ENCODE measurements around the gene CBARP.
"Not testable (repeated sequence)": the region's sequence is repeated elsewhere in the genome, so short reads cannot be mapped to it uniquely, and the experiment has no call there.

The CBARP gene

DNA sequence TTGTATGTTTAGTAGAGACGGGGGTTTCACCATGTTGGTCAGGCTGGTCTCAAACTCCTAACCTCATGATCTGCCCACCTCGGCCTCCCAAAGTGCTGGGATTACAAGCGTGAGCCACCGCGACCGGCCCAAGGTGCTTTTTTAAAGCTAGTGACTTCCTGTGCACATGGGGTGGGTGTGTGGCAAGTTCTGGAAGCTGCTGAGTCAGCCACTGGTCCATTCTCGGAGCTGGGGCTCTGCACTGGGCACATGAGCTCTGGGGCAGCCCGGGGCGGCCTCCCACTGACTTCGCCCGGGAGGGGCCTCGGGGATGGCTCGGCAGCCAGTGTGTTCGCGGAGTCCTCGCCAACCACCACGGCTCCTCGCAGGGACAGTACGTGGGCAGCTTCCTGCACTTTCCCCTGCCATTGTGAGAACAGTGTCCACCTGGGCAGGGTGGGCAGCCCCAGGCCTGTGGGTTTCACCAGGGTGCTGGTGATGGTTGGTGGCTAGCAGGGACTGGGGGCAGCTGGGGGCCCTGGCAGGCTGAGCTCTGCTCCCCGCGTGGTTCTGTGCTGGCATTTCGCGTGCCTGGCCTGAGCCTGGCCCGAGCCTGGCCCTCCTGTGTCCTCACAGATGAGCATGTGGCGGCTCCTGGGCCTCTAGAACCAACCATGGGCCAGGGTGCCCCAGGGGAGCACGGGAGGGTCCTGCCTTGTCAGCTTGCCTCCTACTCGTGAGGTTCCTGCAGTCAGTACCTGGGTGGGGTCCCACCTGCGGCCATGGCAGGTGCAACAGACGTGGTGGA lies 12.2 kb downstream of the CBARP start:
- no peak for DNase-seq

DNA sequence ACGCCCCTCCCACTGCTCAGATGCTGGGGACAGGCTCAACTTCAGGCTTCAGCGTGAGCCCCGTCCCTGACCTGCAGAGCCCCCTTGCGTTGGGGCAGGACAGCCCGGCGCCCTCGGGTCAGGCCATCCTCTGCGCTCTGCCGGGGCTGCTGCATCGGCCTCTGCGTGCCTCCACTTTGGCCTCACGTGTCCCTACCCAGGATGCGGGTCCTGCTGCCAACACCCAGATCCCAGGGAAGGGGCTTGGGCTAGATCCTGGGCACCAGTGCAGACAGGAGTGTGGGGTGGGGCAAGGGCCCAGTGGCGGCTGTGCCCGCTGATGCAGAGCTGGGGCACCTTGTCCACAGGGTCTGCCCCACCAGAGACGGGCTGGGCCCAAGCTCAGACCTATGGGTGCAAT lies 13.0 kb downstream of the CBARP start:
- DNase-seq, result no peak

- DNase-seq, result no peak
Measured at GRCh38 chr19:1224047-1224825, 13.6 kb downstream of the CBARP start.

- peak in 1 of 2 experiments; percentile 61 for DNase-seq
Measured at GRCh38 chr19:1223018-1223855, 14.6 kb downstream of the CBARP start.

DNA sequence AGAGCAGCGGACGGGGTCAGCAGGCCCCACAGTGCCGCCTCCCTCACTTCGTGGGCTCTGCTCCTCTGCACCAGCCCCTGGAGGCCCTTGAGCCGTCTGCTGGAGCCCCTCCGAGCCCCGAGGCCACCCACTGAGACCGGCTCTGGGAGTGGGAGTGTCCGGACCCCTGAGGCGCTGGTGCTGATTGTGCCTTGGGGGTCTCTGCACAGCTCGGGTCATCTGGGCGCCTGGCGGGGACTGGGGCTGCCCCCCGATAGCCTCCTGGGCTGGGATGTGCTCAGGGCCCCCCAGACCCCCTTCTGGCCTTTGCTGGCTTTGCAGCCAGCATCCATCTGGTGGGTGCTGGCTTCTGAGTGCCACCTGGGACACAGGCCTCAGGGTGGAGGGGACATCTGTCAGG lies 15.4 kb downstream of the CBARP start:
- DNase-seq, result no peak

GRCh38 chr19:1221904-1222255 lies 15.9 kb downstream of the CBARP start:
- DNase-seq, result no peak

DNA sequence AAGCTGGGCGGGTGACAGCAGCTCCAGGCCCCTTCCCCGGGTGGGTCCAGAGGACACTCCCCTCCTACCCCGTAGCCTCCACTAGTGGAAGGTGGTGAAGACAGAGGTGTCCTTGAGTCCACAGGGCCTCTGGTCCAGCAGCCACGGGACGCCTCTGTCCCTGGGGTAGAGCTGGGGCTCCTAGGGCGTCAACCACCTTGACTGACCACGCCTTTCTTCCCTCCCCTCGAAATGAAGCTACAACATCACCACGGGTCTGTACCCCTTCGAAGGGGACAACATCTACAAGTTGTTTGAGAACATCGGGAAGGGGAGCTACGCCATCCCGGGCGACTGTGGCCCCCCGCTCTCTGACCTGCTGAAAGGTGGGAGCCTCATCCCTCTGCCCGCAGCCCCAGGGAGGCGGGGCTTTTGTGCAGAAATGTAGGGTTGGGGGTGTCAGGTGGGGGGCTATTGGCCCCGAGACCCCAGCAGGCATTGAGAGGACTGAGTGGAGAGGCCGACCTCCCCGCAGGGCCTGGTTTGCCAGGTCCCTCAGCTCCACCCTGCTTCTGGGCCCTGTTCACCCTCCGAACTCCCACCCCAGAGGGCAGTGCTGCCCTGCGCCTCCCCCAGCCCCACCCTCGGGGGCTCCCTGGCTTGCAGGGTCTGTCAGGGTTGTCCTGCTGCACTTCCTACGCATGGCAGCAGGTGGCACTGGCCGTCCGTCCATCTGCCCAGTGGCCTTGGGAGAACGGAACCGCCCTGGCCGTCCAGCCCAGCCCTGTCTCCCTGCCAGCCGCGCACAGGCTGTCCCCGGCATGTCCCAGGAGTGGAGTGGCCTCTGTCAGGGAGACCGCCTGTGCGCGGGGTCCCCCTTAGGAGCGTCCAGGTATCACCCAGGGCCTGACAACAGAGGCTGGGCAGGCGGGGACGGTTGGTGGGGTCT lies 16.6 kb downstream of the CBARP start:
- no peak for DNase-seq

GRCh38 chr19:1220477-1220930 lies 17.3 kb downstream of the CBARP start:
- no peak for DNase-seq

DNA sequence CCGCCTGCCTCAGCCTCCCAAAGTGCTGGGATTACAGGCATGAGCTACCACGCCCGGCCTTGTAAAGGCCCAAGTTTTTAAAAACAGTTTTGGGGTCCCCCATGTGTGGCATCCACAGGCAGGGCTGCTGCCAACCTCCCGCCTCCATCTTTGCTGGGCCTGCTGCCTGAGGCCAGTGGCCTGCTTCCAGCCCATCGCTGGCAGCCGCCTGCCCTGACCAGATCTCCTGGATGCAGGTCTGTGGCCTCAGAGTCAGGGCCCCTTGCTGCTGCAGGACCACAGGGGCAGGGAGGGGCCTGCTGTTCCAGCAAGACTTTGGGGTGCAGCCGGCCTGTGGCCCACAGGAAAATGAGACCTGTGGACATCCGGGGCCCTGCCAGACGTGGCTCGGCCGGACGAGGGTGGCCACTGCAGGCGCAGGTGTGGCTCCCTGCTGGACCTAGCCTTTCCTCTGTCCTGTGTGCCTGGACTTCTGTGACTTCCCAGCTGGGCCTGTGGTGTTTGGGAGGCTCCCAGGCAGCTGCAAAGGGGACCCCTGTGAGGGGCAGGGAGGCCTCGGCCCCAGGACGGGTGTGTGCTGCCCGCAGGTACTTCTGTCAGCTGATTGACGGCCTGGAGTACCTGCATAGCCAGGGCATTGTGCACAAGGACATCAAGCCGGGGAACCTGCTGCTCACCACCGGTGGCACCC lies 17.9 kb downstream of the CBARP start:
- DNase-seq, result no peak

- no peak for DNase-seq
Measured at GRCh38 chr19:1218751-1219567, 18.8 kb downstream of the CBARP start.

DNA sequence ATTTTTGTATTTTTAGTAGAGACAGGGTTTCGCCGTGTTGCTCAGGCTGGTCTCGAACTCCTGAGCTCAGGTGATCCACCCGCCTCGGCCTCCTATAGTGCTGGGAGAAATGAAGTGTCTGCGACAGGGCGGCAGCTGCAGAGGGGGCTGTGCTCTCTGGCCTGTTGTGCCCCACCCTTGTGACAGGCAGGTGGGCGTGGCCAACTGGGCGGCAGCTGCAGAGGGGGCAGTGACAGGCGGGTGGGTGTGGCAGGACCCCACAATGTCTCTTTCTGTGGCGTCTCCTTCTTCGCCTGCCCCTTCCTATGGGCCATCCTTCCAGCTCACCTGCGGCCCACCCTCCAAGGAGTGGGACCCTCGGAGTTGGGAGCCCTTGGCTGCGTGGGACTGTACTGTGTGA lies 20.4 kb downstream of the CBARP start:
- DNase-seq, result no peak

GRCh38 chr19:1216756-1217155 lies 21.0 kb downstream of the CBARP start:
- no peak for DNase-seq

- no peak for DNase-seq
Measured at GRCh38 chr19:1214862-1215731, 22.7 kb downstream of the CBARP start.

DNA sequence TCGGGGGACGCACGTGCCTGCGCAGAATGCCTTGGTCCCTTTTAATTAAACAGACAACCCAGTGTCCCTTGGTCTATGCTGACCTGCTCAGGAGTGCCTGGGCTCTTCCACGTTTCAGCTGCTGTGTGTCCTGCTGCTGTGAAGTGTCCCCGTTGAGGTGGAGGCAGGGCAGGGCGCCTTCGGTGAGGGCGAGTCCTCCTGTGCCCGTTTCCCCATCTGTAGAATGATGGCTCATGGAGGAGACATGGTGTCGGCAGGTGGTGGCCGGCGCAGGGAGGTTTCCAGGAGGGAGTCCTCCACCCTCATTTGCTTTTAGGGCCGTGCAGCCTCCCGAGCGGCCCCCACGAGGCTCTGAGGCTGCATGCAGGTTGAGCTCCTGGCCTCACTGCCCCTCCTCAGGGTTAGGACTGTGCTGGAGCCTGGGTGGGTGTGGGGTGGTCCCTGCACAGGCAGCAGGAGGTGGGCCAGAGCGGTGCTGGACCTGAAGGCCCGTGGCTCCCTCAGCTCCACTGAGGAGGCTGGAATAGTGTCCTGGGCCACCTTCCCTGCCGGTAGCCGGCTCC lies 23.4 kb downstream of the CBARP start:
- no peak for DNase-seq

- DNase-seq, result peak; percentile 67 to 69
Measured at GRCh38 chr19:1213391-1214286, 24.2 kb downstream of the CBARP start.

- no peak for DNase-seq
Measured at GRCh38 chr19:1211494-1212234, 26.1 kb downstream of the CBARP start.

- no peak for DNase-seq
Measured at GRCh38 chr19:1210227-1210538, 27.6 kb downstream of the CBARP start.

- not testable (repeated sequence) for DNase-seq
Measured at GRCh38 chr19:1208830-1209229, 29.0 kb downstream of the CBARP start.

All from activated T-cell treated with anti-CD3 and anti-CD28 coated beads, Interleukin-2, amount 50 U/mL, for 48 hours (primary cell).